NCI-H1105 treated with DMSO at 0.1 percent for 48 hours (cell line): Measurements from ENCODE around the gene PRR14.
"Not testable (repeated sequence)": the region's sequence is repeated elsewhere in the genome, so short reads cannot be mapped to it uniquely, and the experiment has no call there.

Experiments
- DNase-seq: peaks from one replicate; lab custom pipeline; 2025; lab: John Stamatoyannopoulos, UW

The PRR14 gene

DNA sequence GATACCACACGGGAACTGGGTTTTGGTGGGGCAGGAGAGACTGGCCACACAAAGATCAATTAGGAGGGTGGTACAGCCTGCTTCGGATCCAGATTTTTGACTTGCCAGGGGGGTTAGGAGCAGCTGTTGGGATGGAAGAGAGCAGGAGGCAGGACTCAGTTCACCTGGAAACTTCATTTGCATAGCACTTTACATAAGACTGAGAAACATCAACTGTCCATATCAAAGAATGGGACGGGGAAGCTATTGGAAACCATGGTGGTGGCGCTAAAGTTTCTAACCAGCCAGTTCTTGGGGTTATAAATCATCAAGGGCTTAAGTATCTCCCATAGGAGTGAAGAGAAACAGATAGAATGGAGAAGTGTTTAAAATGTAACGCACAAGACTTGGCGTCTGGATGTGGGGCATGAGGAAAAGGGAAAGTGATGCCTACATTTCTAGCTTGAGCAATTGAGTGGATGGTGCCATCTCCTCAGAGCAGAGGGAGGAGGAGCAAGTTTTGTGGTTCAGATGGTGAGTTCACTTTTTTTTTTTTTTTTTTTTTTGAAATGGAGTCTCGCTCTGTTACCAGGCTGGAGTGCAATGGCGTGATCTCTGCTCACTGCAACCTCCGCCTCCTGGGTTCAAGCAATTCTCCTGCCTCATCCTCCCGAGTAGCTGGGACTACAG is 41.8 kb downstream of the PRR14 start:
- no peak for DNase-seq

DNA sequence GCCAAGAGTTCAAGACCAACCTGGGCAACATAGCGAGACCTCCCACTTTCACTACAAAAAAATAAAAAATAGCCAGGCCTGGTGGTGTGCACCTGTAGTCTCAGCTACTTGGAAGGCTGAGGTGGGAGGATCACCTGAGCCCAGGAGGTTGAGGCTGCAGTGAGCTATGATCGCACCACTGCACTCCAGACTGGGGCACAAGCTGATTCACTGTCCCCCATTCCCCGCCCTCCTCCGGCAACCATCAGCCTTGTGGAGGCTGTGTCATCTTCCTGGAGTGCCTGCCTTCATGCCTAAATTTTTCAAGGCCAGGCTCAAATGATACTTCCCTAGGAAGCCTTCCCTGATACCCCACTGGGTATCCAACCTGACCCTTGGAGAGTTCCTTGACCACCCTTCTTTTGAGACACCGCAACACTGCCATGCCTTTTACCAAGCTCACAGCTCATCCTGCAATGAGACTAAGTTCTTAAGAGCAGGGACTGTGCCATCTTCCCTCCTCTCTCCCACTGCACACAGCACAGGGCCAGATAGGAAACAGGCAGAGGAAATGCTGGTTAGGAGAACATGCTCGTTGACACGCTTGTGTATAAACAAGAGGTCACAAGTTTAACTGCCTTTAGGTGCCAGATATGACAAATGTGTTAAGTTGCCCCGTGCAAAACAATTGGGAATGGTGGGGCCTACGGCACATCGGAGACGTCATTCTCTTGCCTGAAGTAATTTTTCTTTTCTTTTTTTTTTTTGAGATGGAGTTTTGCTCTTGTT is 44.4 kb downstream of the PRR14 start:
- no peak for DNase-seq

DNA sequence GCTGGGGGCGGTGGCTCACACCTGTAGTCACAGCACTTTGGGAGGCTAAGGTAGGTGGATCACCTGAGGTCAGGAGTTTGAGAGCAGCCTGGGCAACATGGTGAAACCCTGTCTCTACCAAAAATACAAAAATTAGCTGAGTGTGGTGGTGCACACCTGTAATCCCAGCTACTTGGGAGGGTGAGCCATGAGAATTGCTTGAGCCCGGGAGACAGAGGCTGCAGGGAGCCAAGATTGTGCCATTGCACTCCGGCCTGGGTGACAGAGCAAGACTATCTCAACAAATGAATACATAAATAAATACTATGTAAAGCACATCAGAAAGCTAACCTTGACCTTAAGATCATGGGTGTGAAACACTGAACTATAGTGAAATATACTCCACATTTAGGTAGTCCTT is 45.9 kb downstream of the PRR14 start:
- DNase-seq = not testable (repeated sequence)

DNA sequence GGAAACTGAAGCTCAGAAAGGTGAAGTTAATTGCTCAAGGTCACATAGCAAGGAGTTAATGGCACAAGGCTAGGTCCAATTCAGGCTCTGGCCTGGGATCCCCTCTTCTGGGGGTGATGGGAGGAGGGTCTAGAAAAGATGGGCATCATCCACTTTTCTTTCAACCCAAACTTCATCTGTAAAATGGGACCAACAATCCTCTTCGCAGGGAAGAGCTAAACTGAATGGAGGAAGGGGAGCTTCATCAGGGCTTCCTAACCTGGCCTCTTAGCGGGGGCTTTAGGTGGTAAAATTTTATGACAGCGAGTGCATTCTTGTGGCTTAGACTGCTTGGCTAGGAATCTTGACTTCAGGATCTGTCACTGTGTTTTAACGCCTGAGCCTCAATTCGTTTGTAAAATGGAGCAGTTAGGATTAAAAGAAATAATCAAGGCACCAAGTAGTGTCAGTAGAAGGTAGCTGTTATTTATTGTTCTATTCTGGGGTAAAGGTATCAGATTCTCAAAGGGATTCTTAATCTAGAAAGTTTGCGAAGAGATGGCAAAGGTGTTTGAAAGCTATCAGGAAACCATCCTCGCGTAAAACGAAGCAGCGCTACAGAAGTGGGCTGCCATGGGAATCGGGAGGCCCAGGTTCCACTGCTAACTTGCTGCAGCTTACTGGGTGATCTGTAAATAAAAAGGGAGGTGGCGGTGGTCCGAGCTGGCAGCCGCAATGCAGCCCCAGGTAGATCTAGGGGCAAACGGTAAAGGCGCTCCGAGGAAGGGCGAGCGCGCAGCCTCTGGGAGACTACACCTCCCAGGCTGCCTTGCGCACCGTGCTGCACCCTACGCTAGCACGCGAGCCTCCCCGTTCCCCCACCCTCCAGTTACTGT is 46.7 kb downstream of the PRR14 start:
- DNase-seq = peak; percentile 93

DNA sequence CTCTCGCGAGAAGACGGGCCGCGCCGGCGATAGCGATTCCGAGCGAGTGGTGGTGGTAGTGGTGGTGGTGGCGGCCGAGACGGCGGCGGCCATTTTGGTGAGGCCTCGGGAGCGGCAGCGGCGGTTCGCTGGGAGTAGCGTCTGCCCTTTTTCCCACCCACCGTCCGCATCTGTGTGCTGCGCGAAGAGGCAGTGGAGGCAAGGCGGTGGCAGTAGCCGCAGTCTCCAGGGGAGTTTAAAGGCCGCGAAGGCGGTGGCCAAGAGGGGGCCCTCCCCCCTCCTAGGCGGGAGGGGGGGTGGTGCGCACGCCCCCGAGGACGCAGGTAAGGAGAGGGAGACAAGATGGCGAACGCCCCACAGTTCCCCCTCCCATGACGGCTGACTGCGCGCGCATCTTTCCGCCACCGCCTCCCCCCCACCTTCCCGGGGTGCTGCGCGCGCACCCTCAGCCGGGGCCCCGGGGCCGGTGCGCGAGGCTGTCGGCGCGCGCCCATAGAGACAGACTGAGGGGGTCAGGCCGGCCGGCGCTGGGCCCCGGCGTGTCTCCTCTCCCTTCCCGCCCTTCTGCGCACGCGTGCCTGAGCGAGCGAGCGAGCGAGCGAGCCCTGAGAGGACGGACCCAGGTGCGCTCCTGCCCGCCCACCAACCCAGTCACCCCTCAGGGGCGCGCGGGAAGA is 47.5 kb downstream of the PRR14 start:
- peak; percentile 80 for DNase-seq

DNA sequence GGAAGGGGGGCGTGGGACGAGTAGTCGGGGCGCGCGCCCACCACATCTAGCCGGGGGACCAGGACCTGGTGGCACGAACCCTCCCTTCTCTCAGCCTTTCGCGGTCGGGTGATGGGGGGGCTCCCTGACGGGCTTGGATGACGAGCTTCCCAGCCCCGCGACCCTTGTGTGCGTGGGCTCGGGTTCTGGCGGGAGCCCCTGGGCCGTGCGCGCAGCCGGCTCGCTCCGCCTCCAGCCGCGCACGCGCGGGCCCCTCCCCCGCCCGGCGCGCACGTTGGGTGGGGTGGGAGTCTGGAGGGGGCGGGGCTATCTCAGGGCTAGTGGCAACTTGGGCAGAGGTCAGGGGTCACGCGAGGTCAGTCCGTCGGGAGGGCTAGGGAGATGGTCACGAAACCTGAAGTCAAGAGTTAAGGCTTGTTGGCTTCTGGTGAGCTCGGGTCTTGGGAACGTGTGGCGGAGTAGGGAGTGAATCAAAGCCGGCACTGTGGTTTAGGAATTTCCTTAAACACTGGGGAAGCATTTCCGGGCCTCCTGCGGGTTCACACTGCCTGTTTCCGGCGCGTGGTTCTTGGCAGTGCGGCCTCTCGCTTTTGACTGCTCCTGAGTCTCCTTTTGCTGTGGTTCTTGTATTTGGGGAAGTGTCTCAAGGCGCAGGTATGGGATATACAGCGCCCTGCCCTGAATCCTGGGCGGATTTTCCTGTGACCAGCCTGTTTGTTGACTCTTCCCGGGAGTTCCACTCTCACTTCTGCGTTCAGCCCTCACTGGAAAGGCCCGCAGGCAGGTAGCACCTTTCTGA is 48.3 kb downstream of the PRR14 start, which contains the start of gene SRCAP:
Gene SRCAP (plus strand): TSS at position 356 of the 799 bp plus-strand sequence. CDS start 1,654 bp downstream, outside the sequence.
- DNase-seq = peak; percentile 66

DNA sequence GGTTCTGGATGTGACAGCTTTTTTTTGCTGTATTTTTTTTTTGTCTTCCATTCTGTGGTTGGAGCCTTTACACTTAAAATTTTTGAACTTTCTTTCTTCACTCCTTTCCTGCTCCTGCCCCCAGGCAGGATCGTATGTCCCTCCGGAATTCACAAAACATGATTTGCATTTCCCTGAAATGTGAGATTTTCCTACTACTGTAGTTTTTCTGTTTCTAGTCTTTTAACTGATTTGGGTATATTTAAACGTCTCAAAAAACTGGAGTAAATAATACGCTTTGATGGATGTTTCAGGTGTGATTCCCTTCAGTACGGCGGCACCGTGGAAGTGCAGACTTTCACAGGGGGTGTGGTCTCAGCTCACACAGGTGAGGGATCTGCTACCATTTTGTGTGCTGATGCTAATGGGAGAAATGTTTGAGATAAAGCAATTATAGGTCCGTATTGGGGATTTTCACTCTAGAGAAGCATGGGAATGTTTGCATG is 48.9 kb downstream of the PRR14 start:
- DNase-seq = no peak

DNA sequence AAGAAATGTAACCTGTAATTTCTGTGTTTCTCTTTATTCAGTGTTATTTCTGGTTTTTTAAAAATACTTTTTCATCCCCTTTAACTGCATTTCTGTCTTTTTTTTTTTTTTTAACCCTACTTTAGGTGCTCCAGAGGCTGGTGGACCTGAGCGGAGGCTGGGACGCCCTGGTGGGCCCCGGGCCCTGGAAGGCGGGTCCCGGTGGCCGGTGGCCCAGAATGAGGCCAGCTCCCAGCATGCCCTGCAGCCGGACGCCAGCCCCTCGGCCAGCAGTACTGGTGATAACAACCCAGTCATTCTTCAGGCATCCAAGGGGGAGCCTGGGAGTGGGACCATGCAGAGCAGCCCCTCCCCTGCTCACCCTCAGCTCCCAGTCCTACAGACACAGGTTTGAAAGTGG is 49.7 kb downstream of the PRR14 start:
- no peak for DNase-seq

DNA sequence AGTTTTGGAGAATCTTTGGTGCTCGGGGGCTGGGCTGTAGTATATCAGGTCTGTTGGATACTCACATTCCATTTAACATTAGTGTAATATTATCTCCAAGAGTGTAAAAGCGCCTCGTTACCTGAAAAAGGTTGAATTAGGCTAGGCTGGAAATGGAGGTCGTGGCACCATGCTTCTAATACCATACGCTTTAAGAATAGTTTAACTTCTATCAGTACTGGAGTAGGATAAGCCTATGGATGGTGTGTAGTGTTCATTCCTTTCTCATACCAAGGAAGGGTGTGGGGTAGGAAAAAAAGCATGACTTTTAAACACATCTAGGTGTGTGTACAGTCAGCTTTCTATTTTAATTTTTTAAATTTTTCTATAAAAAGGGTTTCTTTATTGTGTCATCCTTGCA is 50.2 kb downstream of the PRR14 start:
- DNase-seq = no peak

DNA sequence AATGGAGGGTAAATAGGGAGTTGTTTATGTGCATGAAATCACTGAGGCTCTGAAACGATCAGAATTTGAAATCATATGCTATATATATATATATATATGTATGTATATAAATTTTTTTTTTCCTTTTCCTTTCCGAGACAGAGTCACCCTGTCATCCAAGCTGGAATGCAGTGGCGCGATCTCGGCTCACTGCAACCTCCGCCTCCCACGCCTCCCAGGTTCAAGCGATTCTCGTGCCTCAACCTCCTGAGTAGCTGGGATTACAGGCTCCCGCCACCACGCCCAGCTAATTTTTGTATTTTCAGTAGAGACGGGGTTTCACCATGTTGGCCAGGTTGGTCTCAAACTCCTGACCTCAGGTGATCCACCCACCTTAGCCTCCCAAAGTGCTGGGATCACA is 52.3 kb downstream of the PRR14 start:
- not testable (repeated sequence) for DNase-seq

DNA sequence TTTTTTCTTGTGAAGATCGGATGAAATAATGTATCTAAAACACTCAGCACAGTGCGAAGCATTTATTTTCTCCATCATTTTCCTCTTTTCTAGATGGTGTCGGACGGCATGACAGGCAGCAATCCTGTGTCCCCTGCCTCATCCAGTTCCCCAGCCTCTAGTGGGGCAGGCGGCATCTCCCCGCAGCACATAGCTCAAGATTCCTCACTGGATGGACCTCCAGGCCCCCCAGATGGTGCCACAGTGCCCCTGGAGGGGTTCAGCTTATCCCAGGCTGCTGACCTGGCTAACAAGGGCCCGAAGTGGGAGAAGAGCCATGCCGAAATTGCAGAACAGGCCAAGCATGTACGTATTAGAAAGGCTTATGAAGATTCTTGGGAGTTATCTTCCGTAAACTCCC is 53.2 kb downstream of the PRR14 start:
- no peak for DNase-seq
